WERI-Rb-1 (cell line): ENCODE results near the gene KRT1.

Experiments used
- DNase-seq: peaks from one replicate; pipeline ENCODE4 v3.0.0-alpha.2; 2020
- H3K27ac ChIP-seq: fragments of 250-450 bp; sonication (Bioruptor Pico); 2 replicates; pipeline ENCODE4 v1.5.1; 2020; ENCODE audit warnings: mild to moderate bottlenecking, moderate library complexity
- H3K27me3 ChIP-seq: fragments of 250-450 bp; sonication (Bioruptor Pico); 2 replicates; pipeline ENCODE4 v1.5.1; 2021; ENCODE audit warnings: mild to moderate bottlenecking, low read depth, moderate library complexity; ENCODE audit not compliant: insufficient read depth, severe bottlenecking
- H3K36me3 ChIP-seq: fragments of 250-450 bp; sonication (Bioruptor Pico); 2 replicates; pipeline ENCODE4 v1.5.1; 2020; ENCODE audit warnings: mild to moderate bottlenecking, moderate library complexity
- H3K4me3 ChIP-seq: 2 replicates; pipeline ENCODE4 v1.5.1; 2011; ENCODE audit warnings: low read depth, mild to moderate bottlenecking, control low read depth, low read length
- H3K9me3 ChIP-seq: fragments of 250-450 bp; sonication (Bioruptor Pico); 2 replicates; pipeline ENCODE4 v1.5.1; 2021; ENCODE audit warnings: mild to moderate bottlenecking, moderate library complexity; ENCODE audit not compliant: severe bottlenecking
- CTCF ChIP-seq: IDR thresholded peaks from 2 replicates; pipeline ENCODE4 v1.5.1; 2011; ENCODE audit warnings: low read depth, mild to moderate bottlenecking, control low read depth, inconsistent platforms, low read length

Gene KRT1

GRCh38 chr12:52691841-52692150 lies 11.6 kb upstream of the KRT1 start:
- Histone ChIP-seq H3K4me3 (no peak overlapping the region), H3K36me3 (no peaks in the 10 kb centered on the region), H3K27ac (no peak overlapping the region), H3K27me3 (peaks cover 95% of the 10 kb centered on the region), H3K9me3 (no peaks in the 10 kb centered on the region)
- TF ChIP-seq CTCF: no peak
- DNase-seq: no peak

- H3K27me3 ChIP-seq: peaks cover 95% of the 10 kb centered on the region
- no peaks in the 10 kb centered on the region for H3K36me3 ChIP-seq
- TF ChIP-seq CTCF: no peak
- no peak overlapping the region for H3K4me3 ChIP-seq
- DNase-seq: no peak
- no peak overlapping the region for H3K27ac ChIP-seq
- no peaks in the 10 kb centered on the region for H3K9me3 ChIP-seq
Measured at GRCh38 chr12:52691076-52691840, 11.1 kb upstream of the KRT1 start.

- Histone ChIP-seq H3K4me3 (no peak overlapping the region), H3K27me3 (peaks cover 95% of the 10 kb centered on the region), H3K36me3 (no peaks in the 10 kb centered on the region), H3K9me3 (no peaks in the 10 kb centered on the region), H3K27ac (no peak overlapping the region)
- TF ChIP-seq CTCF: no peak
- DNase-seq: no peak
Measured at GRCh38 chr12:52690351-52691075, 10.3 kb upstream of the KRT1 start.

GRCh38 chr12:52689936-52690335 lies 9.7 kb upstream of the KRT1 start:
- TF ChIP-seq CTCF: no peak
- H3K4me3 ChIP-seq: no peak overlapping the region
- H3K9me3 ChIP-seq: no peaks in the 10 kb centered on the region
- no peak for DNase-seq
- peaks cover 95% of the 10 kb centered on the region for H3K27me3 ChIP-seq
- no peaks in the 10 kb centered on the region for H3K36me3 ChIP-seq
- no peak overlapping the region for H3K27ac ChIP-seq

GRCh38 chr12:52689239-52689638 lies 9.0 kb upstream of the KRT1 start:
- TF ChIP-seq CTCF: no peak
- H3K36me3 ChIP-seq: no peaks in the 10 kb centered on the region
- peaks cover 95% of the 10 kb centered on the region for H3K27me3 ChIP-seq
- DNase-seq: no peak
- H3K4me3 ChIP-seq: no peak overlapping the region
- no peaks in the 10 kb centered on the region for H3K9me3 ChIP-seq
- H3K27ac ChIP-seq: no peak overlapping the region
